A673 (cell line): ENCODE results near the gene NGEF. TPM values are rescaled to one million over a fixed set of nuclear protein-coding genes. Genes with fewer than 3 reads are reported as not detected.
A peak's percentile ranks its signal among the peaks of the same experiment; 100 is the strongest.

Source experiments
- BruUV-seq: library from RNA; stranded (reverse); fragments of 400-500 nt; replicated peaks from 2 replicates; lab custom pipeline; 2021; lab: Mats Ljungman, UMichigan
- CTCF ChIA-PET: fragments of 300-600 bp; sonication (Branson Sonifier 250); formaldehyde crosslinking; loops from one replicate; lab custom pipeline; 2022; ENCODE audit warnings: antibody characterized with exemption; lab: Charles Lee
- POLR2A ChIA-PET: fragments of 300-600 bp; sonication (Branson Sonifier 250); formaldehyde crosslinking; loops from one replicate; lab custom pipeline; 2022; ENCODE audit warnings: antibody characterized with exemption; ENCODE audit not compliant: low non-redundant PET; lab: Charles Lee
- DNase-seq: peaks from one replicate; pipeline ENCODE4 v3.0.0-alpha.2; 2015; ENCODE audit warnings: low spot score
- H3K27ac ChIP-seq: fragments of 200-600 bp; sonication (generic); 2 replicates; pipeline ENCODE4 v1.5.1; 2016; ENCODE audit warnings: mixed run types, low read depth, mild to moderate bottlenecking, mixed read lengths, antibody characterized with exemption, low read length; ENCODE audit not compliant: poor library complexity, severe bottlenecking
- H3K27me3 ChIP-seq: fragments of 200-600 bp; sonication (generic); replicated peaks from 2 replicates; pipeline ENCODE4 v1.6.1; 2017; ENCODE audit warnings: mixed run types, low read depth, mild to moderate bottlenecking, mixed read lengths, antibody characterized with exemption, low read length; ENCODE audit not compliant: insufficient read depth, poor library complexity
- H3K36me3 ChIP-seq: fragments of 200-600 bp; sonication (generic); 2 replicates; pipeline ENCODE4 v1.6.1; 2016; ENCODE audit warnings: mixed run types, mild to moderate bottlenecking, mixed read lengths, antibody characterized with exemption, low read length; ENCODE audit not compliant: insufficient read depth, poor library complexity, severe bottlenecking
- H3K4me1 ChIP-seq: fragments of 200-600 bp; sonication (generic); 2 replicates; pipeline ENCODE4 v1.6.1; 2017; ENCODE audit warnings: mixed run types, mild to moderate bottlenecking, mixed read lengths, antibody characterized with exemption, low read length; ENCODE audit not compliant: insufficient read depth, poor library complexity, severe bottlenecking
- H3K4me3 ChIP-seq: fragments of 200-600 bp; sonication (generic); 2 replicates; pipeline ENCODE4 v1.5.1; 2016; ENCODE audit warnings: low read depth, mixed run types, mild to moderate bottlenecking, mixed read lengths, low read length; ENCODE audit not compliant: poor library complexity, severe bottlenecking
- H3K9me3 ChIP-seq: fragments of 200-600 bp; sonication (generic); 2 replicates; pipeline ENCODE4 v1.6.1; 2016; ENCODE audit warnings: mixed run types, low read depth, mild to moderate bottlenecking, mixed read lengths, antibody characterized with exemption, low read length; ENCODE audit not compliant: poor library complexity, severe bottlenecking
- EZH2 ChIP-seq: fragments of 200-600 bp; sonication (generic); IDR thresholded peaks from 2 replicates; pipeline ENCODE4 v1.6.1; 2017; ENCODE audit warnings: borderline replicate concordance, low read depth, mild to moderate bottlenecking, mixed read lengths, antibody characterized with exemption, low read length; ENCODE audit not compliant: poor library complexity, severe bottlenecking
- intact Hi-C: fragments of 100-400 bp; cut with micrococcal nuclease; formaldehyde crosslinking; loops from one replicate; pipeline ENCODE4 v1.10.0; 2022; ENCODE audit not compliant: unreplicated experiment
- total RNA-seq: library from RNA; stranded (reverse); gene quantifications from 2 replicates; pipeline ENCODE4 v1.2.3, GENCODE V29; 2021
- TF ChIP-seq, protein P1 (sequence below): fragments of 300-800, 200-600 bp; sonication (generic); conservative IDR thresholded peaks from 2 replicates; pipeline ENCODE4 v1.5.1; 2017; ENCODE audit warnings: low read depth, mild to moderate bottlenecking, antibody characterized with exemption, low read length, moderate library complexity, mixed read lengths

The NGEF gene
- total RNA-seq, 1 experiment from 2014 or later: 0.69 TPM

DNA sequence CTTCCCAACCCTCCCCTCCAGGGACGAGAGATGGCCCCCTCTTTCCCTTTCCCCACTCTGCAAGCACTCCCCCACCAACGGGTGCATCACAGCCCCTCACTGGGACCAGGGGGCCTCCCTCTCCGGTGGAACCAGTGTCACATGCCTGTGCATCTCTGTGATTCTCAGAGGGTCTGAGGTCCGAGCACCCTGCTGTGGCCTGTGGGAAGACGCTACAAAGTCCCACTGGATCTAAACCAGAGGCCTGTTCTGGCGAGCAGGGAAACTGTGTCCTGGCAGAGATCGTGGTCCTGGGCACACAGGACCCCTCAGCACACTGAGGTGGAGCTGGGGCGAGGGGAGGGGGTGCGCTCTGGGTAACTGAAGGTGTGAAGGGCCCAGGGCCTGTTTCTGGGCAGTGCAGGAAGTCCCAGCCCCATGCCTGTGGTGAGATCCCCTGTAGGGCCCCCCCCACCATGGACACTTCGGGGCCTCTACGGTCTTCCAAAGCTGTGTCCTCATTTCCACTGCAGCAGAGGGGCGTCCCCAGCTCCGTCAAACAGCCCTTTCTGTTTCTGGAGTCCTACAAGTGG lies 135.0 kb downstream of the NGEF start:
- TF ChIP-seq EZH2: no peak
- TF ChIP-seq, protein P1, sequence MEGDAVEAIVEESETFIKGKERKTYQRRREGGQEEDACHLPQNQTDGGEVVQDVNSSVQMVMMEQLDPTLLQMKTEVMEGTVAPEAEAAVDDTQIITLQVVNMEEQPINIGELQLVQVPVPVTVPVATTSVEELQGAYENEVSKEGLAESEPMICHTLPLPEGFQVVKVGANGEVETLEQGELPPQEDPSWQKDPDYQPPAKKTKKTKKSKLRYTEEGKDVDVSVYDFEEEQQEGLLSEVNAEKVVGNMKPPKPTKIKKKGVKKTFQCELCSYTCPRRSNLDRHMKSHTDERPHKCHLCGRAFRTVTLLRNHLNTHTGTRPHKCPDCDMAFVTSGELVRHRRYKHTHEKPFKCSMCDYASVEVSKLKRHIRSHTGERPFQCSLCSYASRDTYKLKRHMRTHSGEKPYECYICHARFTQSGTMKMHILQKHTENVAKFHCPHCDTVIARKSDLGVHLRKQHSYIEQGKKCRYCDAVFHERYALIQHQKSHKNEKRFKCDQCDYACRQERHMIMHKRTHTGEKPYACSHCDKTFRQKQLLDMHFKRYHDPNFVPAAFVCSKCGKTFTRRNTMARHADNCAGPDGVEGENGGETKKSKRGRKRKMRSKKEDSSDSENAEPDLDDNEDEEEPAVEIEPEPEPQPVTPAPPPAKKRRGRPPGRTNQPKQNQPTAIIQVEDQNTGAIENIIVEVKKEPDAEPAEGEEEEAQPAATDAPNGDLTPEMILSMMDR: no peak
- no peak for DNase-seq
- no peaks in the 10 kb centered on the region for H3K27me3 ChIP-seq
- intact Hi-C loops: no loop called here
- H3K27ac ChIP-seq: no peak overlapping the region
- no peaks in the 10 kb centered on the region for H3K36me3 ChIP-seq
- no peaks in the 10 kb centered on the region for H3K9me3 ChIP-seq
- no peaks in the 10 kb centered on the region for H3K4me1 ChIP-seq
- BruUV-seq: no TSS peak
- POLR2A ChIA-PET: no interaction called here
- CTCF ChIA-PET: no interaction called here
- no peak overlapping the region for H3K4me3 ChIP-seq

DNA sequence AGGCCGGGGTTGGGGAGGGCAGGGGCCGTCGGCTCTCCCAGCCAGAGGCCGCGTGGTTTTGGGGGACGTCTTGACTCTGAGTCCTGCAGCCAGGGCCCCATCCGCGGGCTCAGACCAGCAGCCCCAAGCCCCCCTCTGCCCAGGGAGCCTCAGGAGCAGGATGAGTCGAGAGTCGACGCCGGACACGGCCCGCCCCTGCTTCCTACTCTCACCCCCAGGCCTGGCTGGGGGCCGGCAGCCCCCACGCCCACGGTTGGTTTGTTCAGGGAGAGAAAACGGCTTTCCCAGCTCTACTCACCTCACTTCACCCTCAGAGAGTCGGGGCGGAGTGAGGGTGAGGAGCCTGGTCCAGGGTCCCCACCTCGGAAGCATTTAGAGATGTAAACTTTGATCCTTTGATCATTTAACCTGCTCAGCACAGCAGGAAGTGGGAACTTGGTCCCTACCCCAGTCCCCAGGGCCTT lies 136.0 kb downstream of the NGEF start:
- Histone ChIP-seq H3K27ac (no peak overlapping the region), H3K4me1 (no peaks in the 10 kb centered on the region), H3K27me3 (no peaks in the 10 kb centered on the region), H3K36me3 (no peaks in the 10 kb centered on the region), H3K4me3 (peak overlapping the region; percentile 55), H3K9me3 (no peaks in the 10 kb centered on the region)
- no peak for DNase-seq
- POLR2A ChIA-PET: no interaction called here
- TF ChIP-seq, protein P1: no peak
- TF ChIP-seq EZH2: no peak
- intact Hi-C loops: no loop called here
- no TSS peak for BruUV-seq
- CTCF ChIA-PET: no interaction called here

DNA sequence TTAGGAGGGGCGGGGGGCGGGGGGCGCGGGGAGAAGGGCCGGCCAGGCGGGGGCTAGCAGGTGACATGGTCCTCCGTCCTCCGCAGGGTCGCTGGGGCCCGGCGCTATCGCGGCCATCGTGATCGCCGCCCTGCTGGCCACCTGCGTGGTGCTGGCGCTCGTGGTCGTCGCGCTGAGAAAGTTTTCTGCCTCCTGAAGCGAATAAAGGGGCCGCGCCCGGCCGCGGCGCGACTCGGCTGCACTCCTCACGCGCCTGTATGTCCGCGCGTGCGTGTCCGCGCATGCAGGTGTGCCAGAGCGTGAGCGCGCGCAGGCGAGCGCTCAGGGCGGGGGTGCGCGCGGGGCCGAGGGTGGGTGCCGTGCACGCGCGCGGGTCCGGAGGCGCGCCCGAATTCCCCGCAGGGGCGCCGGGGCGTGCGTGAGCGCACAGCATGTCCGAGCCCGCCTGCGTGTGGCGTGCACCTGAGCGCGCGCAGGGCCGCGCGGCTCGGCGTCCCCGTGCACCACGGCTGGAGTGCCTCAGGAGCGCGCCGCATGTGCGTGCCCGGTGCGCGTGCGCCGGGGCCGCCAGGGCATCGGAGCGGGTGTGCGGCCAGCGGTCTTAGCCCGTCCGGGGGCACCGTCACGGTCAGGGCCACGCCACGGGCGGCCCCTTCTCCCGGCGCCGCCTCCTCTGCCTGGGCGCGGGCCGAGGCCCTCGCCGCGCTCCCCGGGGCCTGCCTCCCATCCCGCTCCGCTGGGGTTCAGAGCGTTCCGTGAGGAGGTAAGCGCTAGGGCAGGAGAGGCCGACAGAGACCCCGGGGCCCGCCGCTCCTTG lies 136.7 kb downstream of the NGEF start:
- H3K4me1 ChIP-seq: no peaks in the 10 kb centered on the region
- H3K27me3 ChIP-seq: no peaks in the 10 kb centered on the region
- intact Hi-C loops: no loop called here
- H3K4me3 ChIP-seq: peak overlapping the region; percentile 55
- DNase-seq: peak; percentile 14
- no peaks in the 10 kb centered on the region for H3K36me3 ChIP-seq
- no peak for TF ChIP-seq EZH2
- TF ChIP-seq, protein P1: no peak; the same call in 1 of the 2 replicates
- no peak overlapping the region for H3K27ac ChIP-seq
- H3K9me3 ChIP-seq: no peaks in the 10 kb centered on the region
- no TSS peak for BruUV-seq
- ChIA-PET POLR2A (no interaction called here), CTCF (no interaction called here)
